Activated CD8-positive, alpha-beta T cell treated with anti-CD3 and anti-CD28 coated beads for 36 hours (primary cell): ENCODE measurements around the gene S100PBP. TPM values are rescaled to one million over a fixed set of nuclear protein-coding genes. Genes with fewer than 3 reads are reported as not detected.
"Not testable (repeated sequence)": the region's sequence is repeated elsewhere in the genome, so short reads cannot be mapped to it uniquely, and the experiment has no call there.

Source experiments
- ATAC-seq: fragments of 200-7000 bp; cut with Tn5 transposase; one replicate; pipeline ENCODE4 v1.10.0; 2021; ENCODE audit warnings: mild to moderate bottlenecking, moderate library complexity
- CTCF ChIA-PET: fragments of 350-600 bp; sonication (Branson Sonifier 250); formaldehyde crosslinking; loops from one replicate; lab custom pipeline; 2021; ENCODE audit warnings: antibody characterized with exemption; lab: Charles Lee
- POLR2A ChIA-PET: fragments of 350-600 bp; sonication (Branson Sonifier 250); formaldehyde crosslinking; loops from one replicate; lab custom pipeline; 2021; ENCODE audit warnings: antibody characterized with exemption; lab: Charles Lee
- DNase-seq: peaks from one replicate; pipeline ENCODE4 v3.0.0-alpha.2; 2020
- H3K27ac Mint-ChIP-seq: one replicate; pipeline ENCODE4 v1.8.0; 2021; ENCODE audit warnings: mild to moderate bottlenecking, mixed read lengths
- H3K27me3 Mint-ChIP-seq: one replicate; pipeline ENCODE4 v1.8.0; 2021; ENCODE audit warnings: mixed read lengths
- H3K36me3 Mint-ChIP-seq: one replicate; pipeline ENCODE4 v1.8.0; 2021; ENCODE audit warnings: low read depth, mixed read lengths
- H3K4me1 Mint-ChIP-seq: one replicate; pipeline ENCODE4 v1.8.0; 2021; ENCODE audit warnings: low read depth, mixed read lengths
- H3K4me3 Mint-ChIP-seq: one replicate; pipeline ENCODE4 v1.8.0; 2021; ENCODE audit warnings: mild to moderate bottlenecking, moderate library complexity, mixed read lengths
- H3K9me3 Mint-ChIP-seq: one replicate; pipeline ENCODE4 v1.8.0; 2021; ENCODE audit warnings: mixed read lengths
- CTCF ChIP-seq: fragments of 200-600 bp; IDR thresholded peaks from one replicate; pipeline ENCODE4 v1.8.0; 2022; ENCODE audit warnings: antibody characterized with exemption, mild to moderate bottlenecking
- intact Hi-C: fragments of 100-400 bp; cut with micrococcal nuclease; formaldehyde crosslinking; loops from one replicate; pipeline ENCODE4 v1.10.0; 2022
- total RNA-seq, 2 experiments: library from RNA; stranded (reverse); gene quantifications; one replicate each; pipeline ENCODE4 v1.2.3, GENCODE V29; 2021

S100PBP gene
- total RNA-seq, 2 experiments from 2014 or later: 25.7 to 27.3 TPM

GRCh38 chr1:32798191-32798590 lies 19.3 kb upstream of the S100PBP start:
- CTCF ChIA-PET: interaction anchor here (1.2 to 2.0 kb wide), 5 partner anchors 12 to 86 kb away, joined by 3 to 5 read pairs (median 4); no protein-coding TSS in a partner anchor
- ATAC-seq: no peak
- no peaks in the 10 kb centered on the region for H3K27me3 Mint-ChIP-seq
- no peak for DNase-seq
- no peak overlapping the region for H3K4me3 Mint-ChIP-seq
- no peak for TF ChIP-seq CTCF
- peaks cover 59% of the 10 kb centered on the region for H3K4me1 Mint-ChIP-seq
- POLR2A ChIA-PET: interaction anchor here (1.0 to 3.6 kb wide), 5 partner anchors 13 to 26 kb away, joined by 3 to 39 read pairs (median 4); partner anchors contain the start of genes S100PBP and YARS1
- H3K9me3 Mint-ChIP-seq: no peaks in the 10 kb centered on the region
- intact Hi-C loops: no loop called here
- H3K36me3 Mint-ChIP-seq: peaks cover 63% of the 10 kb centered on the region
- peak overlapping the region; percentile 95 for H3K27ac Mint-ChIP-seq

DNA sequence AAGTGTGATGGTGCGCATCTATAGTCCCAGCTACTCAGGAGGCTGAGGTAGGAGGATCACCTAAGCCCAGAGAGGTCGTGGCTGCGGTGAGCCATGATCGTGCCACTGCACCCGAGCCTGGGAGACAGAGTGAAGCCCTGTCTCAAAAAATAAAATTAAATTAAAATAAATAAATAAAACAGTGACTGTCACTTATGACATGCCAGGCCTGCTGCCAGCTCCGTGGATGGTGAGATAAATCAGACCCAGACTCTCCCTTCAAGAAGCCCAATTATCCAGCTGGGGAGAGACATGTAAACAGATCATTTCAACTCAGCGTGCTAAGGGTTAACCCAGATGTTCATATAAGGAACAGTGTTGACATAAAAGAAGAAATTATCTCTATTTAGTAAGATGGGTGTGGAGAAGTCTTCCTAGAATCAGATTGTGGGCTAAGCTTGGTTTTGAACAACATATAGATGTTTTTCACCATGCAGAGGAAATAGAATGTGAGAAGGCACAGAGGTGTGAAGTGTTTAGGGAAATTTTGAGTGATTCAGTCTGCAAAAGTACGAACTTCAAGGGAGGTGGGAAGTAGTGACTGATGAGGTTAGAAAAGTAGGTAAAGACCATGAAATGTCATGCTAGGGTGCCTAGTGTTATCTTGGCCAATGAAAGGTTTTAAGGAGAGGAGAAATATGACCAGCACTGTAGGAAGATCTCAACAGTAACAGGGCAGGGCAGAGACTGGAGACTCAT lies 18.6 kb upstream of the S100PBP start:
- DNase-seq (peak; percentile 37), ATAC-seq (peak; percentile 87)
- H3K27me3 Mint-ChIP-seq: no peaks in the 10 kb centered on the region
- H3K4me1 Mint-ChIP-seq: peaks cover 57% of the 10 kb centered on the region
- peak overlapping the region; percentile 17 for H3K4me3 Mint-ChIP-seq
- ChIA-PET CTCF (interaction anchor here (1.2 to 2.0 kb wide), 5 partner anchors 13 to 94 kb away, joined by 3 to 5 read pairs (median 4); no protein-coding TSS in a partner anchor), POLR2A (interaction anchor here (1.0 to 3.6 kb wide), 6 partner anchors 12 to 148 kb away, joined by 3 to 39 read pairs (median 4); partner anchors contain the start of genes RBBP4, S100PBP and YARS1)
- intact Hi-C loops: no loop called here
- H3K27ac Mint-ChIP-seq: peak overlapping the region; percentile 95
- peaks cover 63% of the 10 kb centered on the region for H3K36me3 Mint-ChIP-seq
- TF ChIP-seq CTCF: no peak
- H3K9me3 Mint-ChIP-seq: no peaks in the 10 kb centered on the region

DNA sequence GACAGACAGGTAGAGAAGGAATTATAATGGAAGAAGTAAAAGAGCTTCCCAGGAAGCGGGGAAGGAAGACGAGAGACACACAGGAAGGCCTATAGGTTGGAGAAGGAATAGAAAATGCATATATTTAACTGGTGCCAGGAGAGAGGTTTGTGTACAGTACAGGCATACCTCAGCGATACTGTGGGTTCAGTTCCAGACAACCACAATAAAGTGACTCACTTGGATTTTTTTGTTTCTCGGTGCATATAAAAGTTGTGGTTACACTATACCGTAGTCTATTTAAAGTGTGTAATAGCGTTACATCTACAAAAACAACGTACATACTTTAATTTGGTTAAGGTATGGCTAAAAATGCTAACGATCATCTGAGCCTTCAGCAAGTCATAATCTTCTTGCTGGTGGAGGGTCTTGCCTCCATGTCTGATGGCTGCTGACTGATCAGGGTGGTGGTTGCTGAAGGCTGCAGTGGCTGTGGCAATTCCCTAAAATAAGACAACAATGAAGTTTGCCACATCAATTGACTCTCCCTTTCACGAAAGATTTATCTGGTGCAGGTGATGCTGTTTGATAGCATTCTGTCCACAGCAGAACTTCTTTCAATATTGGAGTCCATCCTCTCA lies 16.2 kb upstream of the S100PBP start:
- DNase-seq (peak; percentile 62), ATAC-seq (peak; percentile 51)
- ChIA-PET CTCF (no interaction called here), POLR2A (interaction anchor here (0.6 to 3.6 kb wide), 3 partner anchors 10 to 18 kb away, joined by 4 to 39 read pairs (median 4); partner anchors contain the start of genes S100PBP and YARS1)
- Mint-ChIP-seq H3K9me3 (no peaks in the 10 kb centered on the region), H3K27ac (peak overlapping the region; percentile 93), H3K4me3 (peak overlapping the region; percentile 25), H3K27me3 (no peaks in the 10 kb centered on the region), H3K4me1 (peaks cover 59% of the 10 kb centered on the region), H3K36me3 (peaks cover 76% of the 10 kb centered on the region)
- intact Hi-C loops: no loop called here
- TF ChIP-seq CTCF: no peak

- H3K9me3 Mint-ChIP-seq, intact Hi-C loops, ATAC-seq, CTCF ChIA-PET, POLR2A ChIA-PET, H3K4me3 Mint-ChIP-seq, H3K27me3 Mint-ChIP-seq, DNase-seq, H3K27ac Mint-ChIP-seq: not testable (repeated sequence)
- peaks cover 48% of the 10 kb centered on the region for H3K4me1 Mint-ChIP-seq
- H3K36me3 Mint-ChIP-seq: peaks cover 78% of the 10 kb centered on the region
Observed at GRCh38 chr1:32804460-32804859, 13.0 kb upstream of the S100PBP start.

DNA sequence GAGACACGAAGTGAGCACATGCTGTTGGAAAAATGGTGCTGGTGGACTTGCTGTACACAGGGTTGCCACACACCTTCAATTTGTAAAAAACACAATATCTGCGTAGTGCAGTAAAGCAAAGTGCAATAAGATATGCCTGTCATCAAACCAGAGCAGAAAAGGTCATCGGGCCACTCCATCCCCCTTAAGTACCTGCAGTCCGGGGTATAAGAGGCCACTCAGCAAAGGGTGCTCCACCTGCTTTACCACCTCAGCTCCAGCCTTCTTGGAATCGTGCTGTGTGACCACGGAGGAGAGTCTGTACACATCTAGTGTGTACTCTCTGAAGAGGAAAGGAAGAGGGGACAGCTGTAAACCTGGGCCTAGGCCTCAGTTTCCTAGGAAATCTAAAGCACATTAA lies 11.2 kb upstream of the S100PBP start:
- CTCF ChIA-PET: interaction anchor here (0.6 kb wide), 1 partner anchor 196 kb away, joined by 4 read pairs; no protein-coding TSS in a partner anchor
- intact Hi-C loops: no loop called here
- DNase-seq (no peak), ATAC-seq (no peak)
- H3K36me3 Mint-ChIP-seq: peaks cover 82% of the 10 kb centered on the region
- peaks cover 41% of the 10 kb centered on the region for H3K4me1 Mint-ChIP-seq
- H3K27ac Mint-ChIP-seq: no peak overlapping the region
- H3K4me3 Mint-ChIP-seq: no peak overlapping the region
- no peaks in the 10 kb centered on the region for H3K27me3 Mint-ChIP-seq
- POLR2A ChIA-PET: interaction anchor here (0.7 to 1.6 kb wide), 5 partner anchors 10 to 155 kb away, joined by 3 to 7 read pairs (median 4); partner anchors contain the start of gene RBBP4
- H3K9me3 Mint-ChIP-seq: no peaks in the 10 kb centered on the region
- no peak for TF ChIP-seq CTCF
